Nephron (organoid): ENCODE results near the gene ADD1.
A peak's percentile ranks its signal among the peaks of the same experiment; 100 is the strongest.

Experiments
- H3K27ac Mint-ChIP-seq, 3 experiments: 2 replicates each; pipeline ENCODE4 v1.8.0; 2020; ENCODE audit warnings: mixed read lengths in 3 of 3, mild to moderate bottlenecking in 2 of 3, moderate library complexity in 1 of 3
- H3K27me3 Mint-ChIP-seq: 2 replicates; pipeline ENCODE4 v1.8.0; 2021; ENCODE audit warnings: low read depth, mild to moderate bottlenecking, moderate library complexity, mixed read lengths
- H3K36me3 Mint-ChIP-seq: 2 replicates; pipeline ENCODE4 v1.8.0; 2020; ENCODE audit warnings: low read depth, mixed read lengths
- H3K4me1 Mint-ChIP-seq: 2 replicates; pipeline ENCODE4 v1.8.0; 2020; ENCODE audit warnings: mixed read lengths
- H3K4me3 Mint-ChIP-seq, 3 experiments: 2 replicates each; pipeline ENCODE4 v1.8.0; 2020; ENCODE audit warnings: mild to moderate bottlenecking in 3 of 3, mixed read lengths in 3 of 3, moderate library complexity in 2 of 3
- H3K9me3 Mint-ChIP-seq: 2 replicates; pipeline ENCODE4 v1.8.0; 2020; ENCODE audit warnings: mixed read lengths
- TF ChIP-seq, protein P1 (sequence below), 3 experiments: fragments of 200-600 bp; sonication (generic); IDR thresholded peaks; one replicate each; pipeline ENCODE4 v1.5.0; 2021; ENCODE audit warnings: antibody characterized with exemption in 3 of 3; ENCODE audit not compliant: unreplicated experiment in 3 of 3

Gene ADD1

GRCh38 chr4:2941138-2942036 is 97.7 kb downstream of the ADD1 start:
- Mint-ChIP-seq H3K36me3 (peaks cover 62% of the 10 kb centered on the region), H3K9me3 (no peaks in the 10 kb centered on the region)

DNA sequence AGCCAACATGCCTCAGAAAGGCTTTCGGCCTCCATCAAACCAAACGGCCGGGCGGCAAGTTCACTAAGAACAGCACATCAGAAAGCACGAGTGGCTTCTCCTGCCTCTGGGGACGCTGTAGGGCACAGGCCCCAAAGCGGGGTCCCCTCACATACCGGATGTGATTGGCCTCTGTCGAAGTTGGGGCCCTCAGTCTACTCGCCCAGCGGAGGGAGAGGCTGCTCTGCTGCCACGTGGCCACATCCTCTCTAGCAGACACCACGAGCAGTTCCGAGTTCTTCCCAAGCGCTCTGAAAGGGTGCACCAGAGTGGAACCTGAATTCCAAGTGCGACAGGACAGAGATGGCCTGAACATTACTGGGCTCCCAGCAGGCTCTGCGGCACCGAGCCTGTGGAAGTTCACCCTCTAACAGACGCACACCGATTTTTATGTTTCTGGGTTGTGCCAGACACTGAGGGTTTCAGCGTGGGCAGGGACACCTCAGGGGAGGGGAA is 98.4 kb downstream of the ADD1 start:
- Mint-ChIP-seq H3K27me3 (no peaks in the 10 kb centered on the region), H3K4me1 (peaks cover 2% of the 10 kb centered on the region), H3K36me3 (peaks cover 65% of the 10 kb centered on the region), H3K9me3 (no peaks in the 10 kb centered on the region), H3K27ac (peak overlapping the region in 1 of 3 experiments; percentile 37), H3K4me3 (no peak overlapping the region)
- TF ChIP-seq, protein P1, sequence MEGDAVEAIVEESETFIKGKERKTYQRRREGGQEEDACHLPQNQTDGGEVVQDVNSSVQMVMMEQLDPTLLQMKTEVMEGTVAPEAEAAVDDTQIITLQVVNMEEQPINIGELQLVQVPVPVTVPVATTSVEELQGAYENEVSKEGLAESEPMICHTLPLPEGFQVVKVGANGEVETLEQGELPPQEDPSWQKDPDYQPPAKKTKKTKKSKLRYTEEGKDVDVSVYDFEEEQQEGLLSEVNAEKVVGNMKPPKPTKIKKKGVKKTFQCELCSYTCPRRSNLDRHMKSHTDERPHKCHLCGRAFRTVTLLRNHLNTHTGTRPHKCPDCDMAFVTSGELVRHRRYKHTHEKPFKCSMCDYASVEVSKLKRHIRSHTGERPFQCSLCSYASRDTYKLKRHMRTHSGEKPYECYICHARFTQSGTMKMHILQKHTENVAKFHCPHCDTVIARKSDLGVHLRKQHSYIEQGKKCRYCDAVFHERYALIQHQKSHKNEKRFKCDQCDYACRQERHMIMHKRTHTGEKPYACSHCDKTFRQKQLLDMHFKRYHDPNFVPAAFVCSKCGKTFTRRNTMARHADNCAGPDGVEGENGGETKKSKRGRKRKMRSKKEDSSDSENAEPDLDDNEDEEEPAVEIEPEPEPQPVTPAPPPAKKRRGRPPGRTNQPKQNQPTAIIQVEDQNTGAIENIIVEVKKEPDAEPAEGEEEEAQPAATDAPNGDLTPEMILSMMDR (IDR thresholded peaks at IDR 0.05; ENCODE audit: unreplicated experiment in 3 of 3) = no peak

More at GRCh38 chr4:2941138-2942036, 97.7 kb downstream of the ADD1 start:
- H3K4me1 Mint-ChIP-seq = peaks cover 9% of the 10 kb centered on the region
- no peak overlapping the region for H3K27ac Mint-ChIP-seq
- H3K4me3 Mint-ChIP-seq = no peak overlapping the region
- TF ChIP-seq, protein P1 (IDR thresholded peaks at IDR 0.05; ENCODE audit: unreplicated experiment in 3 of 3) = no peak
- no peaks in the 10 kb centered on the region for H3K27me3 Mint-ChIP-seq

DNA sequence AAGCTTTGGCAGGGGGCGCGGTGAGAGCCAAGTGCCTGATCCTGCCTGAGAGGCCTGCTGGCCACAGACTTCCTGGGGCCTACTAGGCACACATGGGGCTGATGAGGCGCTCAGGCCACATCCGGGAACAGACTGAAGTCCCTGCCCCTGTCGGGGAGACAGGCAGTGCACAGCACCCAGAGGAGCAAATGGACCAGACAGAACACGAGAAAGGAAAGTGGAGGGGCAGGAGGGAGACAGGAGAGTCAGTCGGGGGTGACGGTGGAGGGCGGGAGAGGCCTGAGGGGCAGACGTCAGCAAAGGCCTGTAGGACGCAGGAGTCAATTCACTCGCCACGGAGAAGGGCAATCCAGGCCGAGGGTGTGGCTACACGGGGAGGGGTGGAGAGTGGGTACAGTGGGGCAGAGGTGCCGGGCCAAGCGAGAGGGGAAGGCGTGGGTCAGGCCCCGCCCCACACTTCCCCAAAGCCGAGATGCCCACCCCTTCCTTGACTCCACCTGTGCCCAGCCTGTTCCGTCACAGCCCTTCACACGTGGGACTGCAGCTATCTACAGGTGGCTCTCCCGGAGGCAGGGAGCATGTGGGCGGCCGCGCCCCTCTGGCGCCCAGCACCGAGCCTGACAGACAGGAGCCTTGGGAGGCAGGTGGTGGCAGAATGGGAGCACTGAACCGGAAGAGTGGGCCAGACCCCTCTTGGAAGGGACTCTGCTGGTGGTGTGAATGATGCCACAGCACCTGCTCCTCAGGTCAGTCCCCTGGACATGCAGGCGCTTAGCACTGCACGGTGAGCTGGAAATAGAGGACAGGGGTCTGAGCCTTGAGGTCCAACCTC is 99.1 kb downstream of the ADD1 start:
- no peaks in the 10 kb centered on the region for H3K4me1 Mint-ChIP-seq
- H3K4me3 Mint-ChIP-seq = no peak overlapping the region
- peaks cover 70% of the 10 kb centered on the region for H3K36me3 Mint-ChIP-seq
- no peaks in the 10 kb centered on the region for H3K27me3 Mint-ChIP-seq
- peak overlapping the region in 1 of 3 experiments; percentile 37 for H3K27ac Mint-ChIP-seq
- TF ChIP-seq, protein P1 (IDR thresholded peaks at IDR 0.05; ENCODE audit: unreplicated experiment in 3 of 3) = no peak
- no peaks in the 10 kb centered on the region for H3K9me3 Mint-ChIP-seq

DNA sequence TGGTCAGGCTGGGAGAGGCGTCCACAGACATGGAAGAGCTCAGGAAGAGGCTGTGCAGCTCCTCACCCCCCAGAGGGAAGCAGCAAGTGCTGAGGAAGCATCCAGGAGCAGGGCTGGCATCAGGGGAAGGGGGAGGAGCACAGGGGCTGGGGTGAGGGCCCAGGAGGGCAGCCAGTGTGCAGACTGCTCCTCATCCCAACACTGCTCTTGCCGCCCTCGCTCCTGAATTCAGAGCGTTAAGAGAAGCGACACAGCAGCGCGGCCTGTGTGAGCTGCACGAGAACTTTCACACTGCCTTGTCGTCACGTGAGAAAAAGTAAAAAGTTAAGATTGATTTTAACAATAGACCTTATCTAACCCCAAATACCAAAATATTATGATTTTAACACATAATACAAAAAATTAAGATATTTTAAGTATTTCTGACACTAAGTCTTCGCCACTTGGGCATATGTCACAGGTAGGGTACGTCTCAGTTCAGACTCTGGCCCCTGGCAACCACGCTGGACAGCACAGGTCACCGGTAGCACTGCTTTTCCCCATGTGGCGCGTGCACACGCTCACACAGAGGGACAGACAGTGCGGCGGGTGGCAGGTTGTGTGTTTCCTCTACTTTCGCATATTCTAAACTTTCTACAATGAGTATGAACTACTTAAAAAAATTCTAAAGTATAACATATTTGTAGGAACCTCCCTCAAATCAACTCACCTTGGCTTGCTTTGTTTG is 99.9 kb downstream of the ADD1 start:
- no peaks in the 10 kb centered on the region for H3K4me1 Mint-ChIP-seq
- no peaks in the 10 kb centered on the region for H3K27me3 Mint-ChIP-seq

GRCh38 chr4:2944091-2944482 is 100.4 kb downstream of the ADD1 start:
- Mint-ChIP-seq H3K36me3 (peaks cover 72% of the 10 kb centered on the region), H3K4me3 (no peak overlapping the region), H3K4me1 (no peaks in the 10 kb centered on the region), H3K9me3 (no peaks in the 10 kb centered on the region), H3K27me3 (no peaks in the 10 kb centered on the region), H3K27ac (no peak overlapping the region)
- TF ChIP-seq, protein P1 (IDR thresholded peaks at IDR 0.05; ENCODE audit: unreplicated experiment in 3 of 3) = no peak

More for the DNA sequence above, 99.9 kb downstream of the ADD1 start:
- Mint-ChIP-seq H3K27ac (no peak overlapping the region), H3K9me3 (no peaks in the 10 kb centered on the region), H3K36me3 (peaks cover 72% of the 10 kb centered on the region), H3K4me3 (no peak overlapping the region)
- TF ChIP-seq, protein P1 (IDR thresholded peaks at IDR 0.05; ENCODE audit: unreplicated experiment in 3 of 3) = no peak
